Hepatocyte (in vitro differentiated cells): ENCODE data around the gene MOV10L1.

ENCODE experiments used
- CTCF ChIP-seq: fragments of 200-600 bp; sonication (generic); IDR thresholded peaks from 2 replicates; pipeline ENCODE4 v1.5.1; 2016; ENCODE audit warnings: antibody characterized with exemption, mild to moderate bottlenecking; ENCODE audit not compliant: poor library complexity
- EZH2phosphoT487 ChIP-seq: fragments of 200-600 bp; sonication (generic); IDR thresholded peaks from one replicate; pipeline ENCODE4 v1.6.1; 2018; ENCODE audit warnings: antibody characterized with exemption, mild to moderate bottlenecking, low read depth, moderate library complexity; ENCODE audit not compliant: unreplicated experiment, severe bottlenecking

GRCh38 chr22:50090412-50090714 is 557 bp downstream of the MOV10L1 start:
- TF ChIP-seq CTCF (no peak), EZH2phosphoT487 (no peak)
